Measurements from ENCODE around the gene GRK5.
"Not testable (repeated sequence)": the region's sequence is repeated elsewhere in the genome, so short reads cannot be mapped to it uniquely, and the experiment has no call there.

GRK5 gene

GRCh38 chr10:119447823-119448546, 240.6 kb downstream of the GRK5 start:
- no peak for DNase-seq

- no peak for DNase-seq
These were observed 241.5 kb downstream of the GRK5 start for GRCh38 chr10:119448628-119449584.

GRCh38 chr10:119449760-119450461, 242.5 kb downstream of the GRK5 start:
- DNase-seq: peak; percentile 98

GRCh38 chr10:119450606-119451299, 243.4 kb downstream of the GRK5 start:
- no peak for DNase-seq

- DNase-seq: no peak
These were observed 244.0 kb downstream of the GRK5 start for GRCh38 chr10:119451300-119451896.

- DNase-seq: no peak
These were observed 245.0 kb downstream of the GRK5 start for GRCh38 chr10:119452396-119452795.

- no peak for DNase-seq
These were observed 245.9 kb downstream of the GRK5 start for GRCh38 chr10:119453313-119453712.

- no peak for DNase-seq
These were observed 246.9 kb downstream of the GRK5 start for GRCh38 chr10:119454316-119454715.

- DNase-seq: no peak
These were observed 247.6 kb downstream of the GRK5 start for GRCh38 chr10:119454990-119455389.

- no peak for DNase-seq
These were observed 248.5 kb downstream of the GRK5 start for GRCh38 chr10:119455609-119456434.

- DNase-seq: no peak
These were observed 249.1 kb downstream of the GRK5 start for GRCh38 chr10:119456435-119456810.

- no peak for DNase-seq
These were observed 250.8 kb downstream of the GRK5 start for GRCh38 chr10:119457966-119458766.

GRCh38 chr10:119459681-119460340, 252.4 kb downstream of the GRK5 start:
- DNase-seq: no peak

GRCh38 chr10:119460369-119461195, 253.2 kb downstream of the GRK5 start:
- DNase-seq: no peak

- no peak for DNase-seq
These were observed 254.0 kb downstream of the GRK5 start for GRCh38 chr10:119461380-119461779.

- DNase-seq: no peak
These were observed 254.6 kb downstream of the GRK5 start for GRCh38 chr10:119461923-119462322.

GRCh38 chr10:119462773-119463172, 255.4 kb downstream of the GRK5 start:
- no peak for DNase-seq

GRCh38 chr10:119463195-119463594, 255.8 kb downstream of the GRK5 start:
- DNase-seq: not testable (repeated sequence)

- no peak for DNase-seq
These were observed 257.7 kb downstream of the GRK5 start for GRCh38 chr10:119465085-119465484.
